Cardiac ventricle fibroblast (primary cell): ENCODE data around the gene FAM25C. TPM values are rescaled to one million over a fixed set of nuclear protein-coding genes. Genes with fewer than 3 reads are reported as not detected.

Experiments used
- total RNA-seq: library from RNA; depleted of rRNA; stranded (reverse); fragments of >200 nt; gene quantifications from 2 replicates; pipeline ENCODE4 v1.2.3, GENCODE V29; 2015

The FAM25C gene
- total RNA-seq = not detected in 2 replicates

GRCh38 chr10:47999691-48000090, at the start of gene FAM25C:
Gene FAM25C, minus strand, starts transcription at chr10:47999791. Its CDS starts 26 bp downstream, at chr10:47999765.

Other genes starting within 250 kb of the FAM25C start
- gene SYT15B, start 236.2 kb downstream of the FAM25C start, total RNA-seq = 0.12 TPM in 1 of 2 replicates, not detected in the other
- gene NPY4R2, start 81.1 kb downstream of the FAM25C start, total RNA-seq = not detected in 2 replicates